Measurements from ENCODE around the gene ASB18. TPM values are rescaled to one million over a fixed set of nuclear protein-coding genes. Genes with fewer than 3 reads are reported as not detected.

ASB18 gene
- total RNA-seq, 1 experiment from 2014 or later = not detected

- TF ChIP-seq POLR2A (IDR thresholded peaks at IDR 0.05; ENCODE audit: borderline replicate concordance, extremely low read depth, insufficient read depth, insufficient read length) (no peak), ELF1 (IDR thresholded peaks at IDR 0.05; ENCODE audit: borderline replicate concordance, low read depth) (no peak), ZFX (IDR thresholded peaks at IDR 0.05) (no peak), TCF7L2 (IDR thresholded peaks at IDR 0.05; ENCODE audit: borderline replicate concordance, extremely low read depth, insufficient read depth, insufficient read length) (no peak), EZH2phosphoT487 (IDR thresholded peaks at IDR 0.05; ENCODE audit: borderline replicate concordance) (no peak), POLR2AphosphoS5 (IDR thresholded peaks at IDR 0.05; ENCODE audit: low read depth, low read length) (no peak), EZH2 (IDR thresholded peaks at IDR 0.05) (no peak), RAD21 (IDR thresholded peaks at IDR 0.05; ENCODE audit: low read depth) (no peak), SIN3A (IDR thresholded peaks at IDR 0.05; ENCODE audit: low read depth) (no peak), ZNF274 (IDR thresholded peaks at IDR 0.05; ENCODE audit: low read depth, low read length) (no peak)
- TF ChIP-seq, protein P1, sequence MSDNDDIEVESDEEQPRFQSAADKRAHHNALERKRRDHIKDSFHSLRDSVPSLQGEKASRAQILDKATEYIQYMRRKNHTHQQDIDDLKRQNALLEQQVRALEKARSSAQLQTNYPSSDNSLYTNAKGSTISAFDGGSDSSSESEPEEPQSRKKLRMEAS (IDR thresholded peaks at IDR 0.05) = no peak
- TF ChIP-seq, protein P2, sequence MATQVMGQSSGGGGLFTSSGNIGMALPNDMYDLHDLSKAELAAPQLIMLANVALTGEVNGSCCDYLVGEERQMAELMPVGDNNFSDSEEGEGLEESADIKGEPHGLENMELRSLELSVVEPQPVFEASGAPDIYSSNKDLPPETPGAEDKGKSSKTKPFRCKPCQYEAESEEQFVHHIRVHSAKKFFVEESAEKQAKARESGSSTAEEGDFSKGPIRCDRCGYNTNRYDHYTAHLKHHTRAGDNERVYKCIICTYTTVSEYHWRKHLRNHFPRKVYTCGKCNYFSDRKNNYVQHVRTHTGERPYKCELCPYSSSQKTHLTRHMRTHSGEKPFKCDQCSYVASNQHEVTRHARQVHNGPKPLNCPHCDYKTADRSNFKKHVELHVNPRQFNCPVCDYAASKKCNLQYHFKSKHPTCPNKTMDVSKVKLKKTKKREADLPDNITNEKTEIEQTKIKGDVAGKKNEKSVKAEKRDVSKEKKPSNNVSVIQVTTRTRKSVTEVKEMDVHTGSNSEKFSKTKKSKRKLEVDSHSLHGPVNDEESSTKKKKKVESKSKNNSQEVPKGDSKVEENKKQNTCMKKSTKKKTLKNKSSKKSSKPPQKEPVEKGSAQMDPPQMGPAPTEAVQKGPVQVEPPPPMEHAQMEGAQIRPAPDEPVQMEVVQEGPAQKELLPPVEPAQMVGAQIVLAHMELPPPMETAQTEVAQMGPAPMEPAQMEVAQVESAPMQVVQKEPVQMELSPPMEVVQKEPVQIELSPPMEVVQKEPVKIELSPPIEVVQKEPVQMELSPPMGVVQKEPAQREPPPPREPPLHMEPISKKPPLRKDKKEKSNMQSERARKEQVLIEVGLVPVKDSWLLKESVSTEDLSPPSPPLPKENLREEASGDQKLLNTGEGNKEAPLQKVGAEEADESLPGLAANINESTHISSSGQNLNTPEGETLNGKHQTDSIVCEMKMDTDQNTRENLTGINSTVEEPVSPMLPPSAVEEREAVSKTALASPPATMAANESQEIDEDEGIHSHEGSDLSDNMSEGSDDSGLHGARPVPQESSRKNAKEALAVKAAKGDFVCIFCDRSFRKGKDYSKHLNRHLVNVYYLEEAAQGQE (IDR thresholded peaks at IDR 0.05; ENCODE audit: low read depth) = no peak
- no peak for DNase-seq (ENCODE audit: low read depth, low spot score)
- H3K27ac ChIP-seq (ENCODE audit: low read depth, low read length) = no peak overlapping the region
- H3K9me3 ChIP-seq (ENCODE audit: control insufficient read depth in 1 of 2, insufficient read depth in 1 of 2, low read depth in 1 of 2, low read length in 2 of 2) = no peaks in the 10 kb centered on the region
- H3K4me1 ChIP-seq (ENCODE audit: control insufficient read depth in 1 of 2, insufficient read depth in 2 of 2, low read length in 2 of 2) = no peaks in the 10 kb centered on the region
- H3K79me2 ChIP-seq (ENCODE audit: insufficient read depth, low read length) = no peaks in the 10 kb centered on the region
- H3K9ac ChIP-seq (ENCODE audit: low read length) = no peak overlapping the region
- BruUV-seq (replicated peaks) = no TSS peak
- ATAC-seq = no peak
- no peak overlapping the region for H3K4me3 ChIP-seq (replicated peaks in 1 of 2; ENCODE audit: low read depth in 1 of 2, low read length in 2 of 2)
- intact Hi-C loops (cut with micrococcal nuclease) = no loop called here
- POLR2A ChIA-PET = no interaction called here
- CTCF ChIA-PET = no interaction called here
- H2AFZ ChIP-seq (ENCODE audit: low read depth, low read length, poor library complexity, severe bottlenecking) = no peak overlapping the region
- H3K36me3 ChIP-seq (ENCODE audit: control insufficient read depth in 1 of 2, insufficient read depth in 2 of 2, low read length in 2 of 2) = no peaks in the 10 kb centered on the region
- no peaks in the 10 kb centered on the region for H4K20me1 ChIP-seq (ENCODE audit: insufficient read depth)
- RAD21 ChIA-PET (ENCODE audit: low non-redundant PET in 1 of 2, low total read pairs in 2 of 2, uncharacterized antibody in 2 of 2, unreplicated experiment in 2 of 2) = no interaction called here
- H3K9me2 ChIP-seq (ENCODE audit: insufficient read depth) = no peaks in the 10 kb centered on the region
- no peak overlapping the region for H3K4me2 ChIP-seq (ENCODE audit: low read length)
- no peaks in the 10 kb centered on the region for H3K27me3 ChIP-seq (ENCODE audit: insufficient read depth, low read length)
These were observed 43.4 kb upstream of the ASB18 start for GRCh38 chr2:236307641-236308040.
